GM12878 (cell line): Measurements from ENCODE around the gene LRRC63. TPM values are rescaled to one million over a fixed set of nuclear protein-coding genes. Genes with fewer than 3 reads are reported as not detected.

ENCODE experiments used
- BMI1 ChIP-seq: fragments of 450-650 bp; IDR thresholded peaks from 2 replicates; pipeline ENCODE4 v1.6.1; 2016; ENCODE audit warnings: mild to moderate bottlenecking, moderate library complexity, borderline replicate concordance
- GABPA ChIP-seq: IDR thresholded peaks from 2 replicates; pipeline ENCODE4 v1.6.1; 2014; ENCODE audit warnings: antibody characterized with exemption, low read depth, mild to moderate bottlenecking, inconsistent platforms
- HDGF ChIP-seq: fragments of 450-650 bp; IDR thresholded peaks from 2 replicates; pipeline ENCODE4 v1.6.1; 2016; ENCODE audit warnings: antibody characterized with exemption
- LARP7 ChIP-seq: fragments of 450-650 bp; IDR thresholded peaks from 2 replicates; pipeline ENCODE4 v1.6.1; 2017; ENCODE audit warnings: mild to moderate bottlenecking
- MTA3 ChIP-seq: IDR thresholded peaks from 2 replicates; pipeline ENCODE4 v1.6.1; 2012; ENCODE audit warnings: low read length, inconsistent platforms, borderline replicate concordance
- STAT3 ChIP-seq: IDR thresholded peaks from 2 replicates; pipeline ENCODE4 v1.6.1; 2011; ENCODE audit warnings: low read depth, low read length, improper control_type of control experiment
- polyA plus RNA-seq, 11 experiments: library from polyadenylated mRNA; depleted of rRNA in 4 of 11; unstranded in 6 of 11; stranded (reverse) in 5 of 11; fragments of >200 nt; fragmentation: Nextera tagmentation in 4 of 11; fragmentation: Illumina TruSeq in 1 of 11; extraction: Ambion mirVana in 4 of 11; extraction: Trizol in 1 of 11; gene quantifications; 1 replicate in 1 of 11; 2 replicates in 10 of 11; pipeline versions ENCODE4 v1.2.1 to v1.2.3, GENCODE V29; 2011 to 2016; ENCODE audit warnings: inconsistent platforms in 2 of 11, missing spikeins in 2 of 11, low read depth in 1 of 11
- total RNA-seq, 4 experiments: library from RNA; depleted of rRNA in 3 of 4; stranded (reverse); fragments of >200 nt in 3 of 4; fragmentation: Illumina TruSeq in 1 of 4; extraction: Trizol in 1 of 4; gene quantifications; 2 replicates each; pipeline versions ENCODE4 v1.2.1 to v1.2.3, GENCODE V29; 2013 to 2021
- TF ChIP-seq, protein P1 (sequence below): IDR thresholded peaks from 2 replicates; pipeline ENCODE4 v1.6.1; 2012; ENCODE audit warnings: improper control_type of control experiment, low read depth, low read length; ENCODE audit not compliant: insufficient replicate concordance
- TF ChIP-seq, protein P2 (sequence below): fragments of 450-650 bp; formaldehyde crosslinking; IDR thresholded peaks from 2 replicates; pipeline ENCODE4 v1.4.0; 2020; ENCODE audit warnings: mild to moderate bottlenecking, moderate library complexity

The LRRC63 gene
- total and polyA plus RNA-seq, 10 of the 15 experiments (the other 5 are each of a cell fraction or from before 2014, with no cell fraction given): 0.34 to 0.98 (median 0.76) TPM; not detected in 1

DNA sequence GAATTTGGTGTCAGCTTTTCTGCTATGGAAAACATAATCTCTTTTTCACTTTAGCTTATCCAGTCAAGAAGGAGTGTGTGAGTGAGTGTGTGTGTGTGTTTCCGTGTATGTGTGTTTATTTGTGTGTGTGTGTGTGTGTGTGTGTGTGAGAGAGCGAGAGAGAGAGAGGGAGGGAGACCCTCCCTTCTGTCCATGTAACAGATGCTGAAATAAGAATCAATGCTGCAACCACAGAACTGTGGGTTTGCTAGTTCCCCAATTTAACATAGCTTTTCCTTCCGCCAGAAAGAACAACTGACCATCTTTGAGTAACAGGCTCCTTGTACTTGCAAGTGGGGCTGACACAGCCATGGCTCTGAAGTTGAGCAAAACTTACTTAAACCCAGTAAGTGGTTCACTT lies 35.0 kb upstream of the LRRC63 start (continued):
- TF ChIP-seq, protein P1, sequence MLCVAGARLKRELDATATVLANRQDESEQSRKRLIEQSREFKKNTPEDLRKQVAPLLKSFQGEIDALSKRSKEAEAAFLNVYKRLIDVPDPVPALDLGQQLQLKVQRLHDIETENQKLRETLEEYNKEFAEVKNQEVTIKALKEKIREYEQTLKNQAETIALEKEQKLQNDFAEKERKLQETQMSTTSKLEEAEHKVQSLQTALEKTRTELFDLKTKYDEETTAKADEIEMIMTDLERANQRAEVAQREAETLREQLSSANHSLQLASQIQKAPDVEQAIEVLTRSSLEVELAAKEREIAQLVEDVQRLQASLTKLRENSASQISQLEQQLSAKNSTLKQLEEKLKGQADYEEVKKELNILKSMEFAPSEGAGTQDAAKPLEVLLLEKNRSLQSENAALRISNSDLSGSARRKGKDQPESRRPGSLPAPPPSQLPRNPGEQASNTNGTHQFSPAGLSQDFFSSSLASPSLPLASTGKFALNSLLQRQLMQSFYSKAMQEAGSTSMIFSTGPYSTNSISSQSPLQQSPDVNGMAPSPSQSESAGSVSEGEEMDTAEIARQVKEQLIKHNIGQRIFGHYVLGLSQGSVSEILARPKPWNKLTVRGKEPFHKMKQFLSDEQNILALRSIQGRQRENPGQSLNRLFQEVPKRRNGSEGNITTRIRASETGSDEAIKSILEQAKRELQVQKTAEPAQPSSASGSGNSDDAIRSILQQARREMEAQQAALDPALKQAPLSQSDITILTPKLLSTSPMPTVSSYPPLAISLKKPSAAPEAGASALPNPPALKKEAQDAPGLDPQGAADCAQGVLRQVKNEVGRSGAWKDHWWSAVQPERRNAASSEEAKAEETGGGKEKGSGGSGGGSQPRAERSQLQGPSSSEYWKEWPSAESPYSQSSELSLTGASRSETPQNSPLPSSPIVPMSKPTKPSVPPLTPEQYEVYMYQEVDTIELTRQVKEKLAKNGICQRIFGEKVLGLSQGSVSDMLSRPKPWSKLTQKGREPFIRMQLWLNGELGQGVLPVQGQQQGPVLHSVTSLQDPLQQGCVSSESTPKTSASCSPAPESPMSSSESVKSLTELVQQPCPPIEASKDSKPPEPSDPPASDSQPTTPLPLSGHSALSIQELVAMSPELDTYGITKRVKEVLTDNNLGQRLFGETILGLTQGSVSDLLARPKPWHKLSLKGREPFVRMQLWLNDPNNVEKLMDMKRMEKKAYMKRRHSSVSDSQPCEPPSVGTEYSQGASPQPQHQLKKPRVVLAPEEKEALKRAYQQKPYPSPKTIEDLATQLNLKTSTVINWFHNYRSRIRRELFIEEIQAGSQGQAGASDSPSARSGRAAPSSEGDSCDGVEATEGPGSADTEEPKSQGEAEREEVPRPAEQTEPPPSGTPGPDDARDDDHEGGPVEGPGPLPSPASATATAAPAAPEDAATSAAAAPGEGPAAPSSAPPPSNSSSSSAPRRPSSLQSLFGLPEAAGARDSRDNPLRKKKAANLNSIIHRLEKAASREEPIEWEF: peak; percentile 44
- peak; percentile 62; the same call in 1 of the 2 replicates for TF ChIP-seq GABPA
- TF ChIP-seq, protein P2, sequence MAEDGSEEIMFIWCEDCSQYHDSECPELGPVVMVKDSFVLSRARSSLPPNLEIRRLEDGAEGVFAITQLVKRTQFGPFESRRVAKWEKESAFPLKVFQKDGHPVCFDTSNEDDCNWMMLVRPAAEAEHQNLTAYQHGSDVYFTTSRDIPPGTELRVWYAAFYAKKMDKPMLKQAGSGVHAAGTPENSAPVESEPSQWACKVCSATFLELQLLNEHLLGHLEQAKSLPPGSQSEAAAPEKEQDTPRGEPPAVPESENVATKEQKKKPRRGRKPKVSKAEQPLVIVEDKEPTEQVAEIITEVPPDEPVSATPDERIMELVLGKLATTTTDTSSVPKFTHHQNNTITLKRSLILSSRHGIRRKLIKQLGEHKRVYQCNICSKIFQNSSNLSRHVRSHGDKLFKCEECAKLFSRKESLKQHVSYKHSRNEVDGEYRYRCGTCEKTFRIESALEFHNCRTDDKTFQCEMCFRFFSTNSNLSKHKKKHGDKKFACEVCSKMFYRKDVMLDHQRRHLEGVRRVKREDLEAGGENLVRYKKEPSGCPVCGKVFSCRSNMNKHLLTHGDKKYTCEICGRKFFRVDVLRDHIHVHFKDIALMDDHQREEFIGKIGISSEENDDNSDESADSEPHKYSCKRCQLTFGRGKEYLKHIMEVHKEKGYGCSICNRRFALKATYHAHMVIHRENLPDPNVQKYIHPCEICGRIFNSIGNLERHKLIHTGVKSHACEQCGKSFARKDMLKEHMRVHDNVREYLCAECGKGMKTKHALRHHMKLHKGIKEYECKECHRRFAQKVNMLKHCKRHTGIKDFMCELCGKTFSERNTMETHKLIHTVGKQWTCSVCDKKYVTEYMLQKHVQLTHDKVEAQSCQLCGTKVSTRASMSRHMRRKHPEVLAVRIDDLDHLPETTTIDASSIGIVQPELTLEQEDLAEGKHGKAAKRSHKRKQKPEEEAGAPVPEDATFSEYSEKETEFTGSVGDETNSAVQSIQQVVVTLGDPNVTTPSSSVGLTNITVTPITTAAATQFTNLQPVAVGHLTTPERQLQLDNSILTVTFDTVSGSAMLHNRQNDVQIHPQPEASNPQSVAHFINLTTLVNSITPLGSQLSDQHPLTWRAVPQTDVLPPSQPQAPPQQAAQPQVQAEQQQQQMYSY: no peak
- peak; percentile 41; the same call in 1 of the 2 replicates for TF ChIP-seq BMI1
- TF ChIP-seq MTA3: peak; percentile 81; the same call in 1 of the 2 replicates
- peak; percentile 80 for TF ChIP-seq HDGF
- 0 out of 2 replicates have a peak, but pooled peaks have one; percentile 43 for TF ChIP-seq LARP7
- peak; percentile 82; the same call in 1 of the 2 replicates for TF ChIP-seq STAT3
